ENCODE results near the gene IGF1. TPM values are rescaled to one million over a fixed set of nuclear protein-coding genes. Genes with fewer than 3 reads are reported as not detected.
"Not testable (repeated sequence)": the region's sequence is repeated elsewhere in the genome, so short reads cannot be mapped to it uniquely, and the experiment has no call there.

Gene IGF1
- total RNA-seq, 1 experiment from 2014 or later: not detected

GRCh38 chr12:102462795-102463465, 17.4 kb downstream of the IGF1 start:
- Histone ChIP-seq H3K27me3 (ENCODE audit: low read length) (no peaks in the 10 kb centered on the region), H3K27ac (ENCODE audit: low read length) (no peak overlapping the region), H3K4me2 (ENCODE audit: low read depth, low read length, poor library complexity, severe bottlenecking) (no peak overlapping the region), H3K9me3 (ENCODE audit: low read length) (no peaks in the 10 kb centered on the region), H3K9ac (ENCODE audit: low read length) (no peak overlapping the region), H3K79me2 (ENCODE audit: low read length) (no peaks in the 10 kb centered on the region), H3K4me3 (ENCODE audit: low read length) (no peak overlapping the region), H3K4me1 (ENCODE audit: low read length) (peaks cover 6% of the 10 kb centered on the region), H3K36me3 (ENCODE audit: insufficient read depth, low read length) (no peaks in the 10 kb centered on the region), H3K9me2 (replicated peaks; ENCODE audit: insufficient read depth, low read length) (no peaks in the 10 kb centered on the region), H2AFZ (ENCODE audit: low read length) (no peak overlapping the region), H4K20me1 (ENCODE audit: insufficient read depth, low read depth, low read length) (no peaks in the 10 kb centered on the region)
- DNase-seq: no peak

GRCh38 chr12:102462386-102462785, 18.0 kb downstream of the IGF1 start:
- Histone ChIP-seq H3K79me2 (ENCODE audit: low read length) (no peaks in the 10 kb centered on the region), H3K4me3 (ENCODE audit: low read length) (no peak overlapping the region), H3K4me1 (ENCODE audit: low read length) (peaks cover 6% of the 10 kb centered on the region), H4K20me1 (ENCODE audit: insufficient read depth, low read depth, low read length) (no peaks in the 10 kb centered on the region), H2AFZ (ENCODE audit: low read length) (no peak overlapping the region), H3K9ac (ENCODE audit: low read length) (no peak overlapping the region), H3K27ac (ENCODE audit: low read length) (no peak overlapping the region), H3K27me3 (ENCODE audit: low read length) (no peaks in the 10 kb centered on the region), H3K9me2 (replicated peaks; ENCODE audit: insufficient read depth, low read length) (no peaks in the 10 kb centered on the region), H3K36me3 (ENCODE audit: insufficient read depth, low read length) (no peaks in the 10 kb centered on the region), H3K9me3 (ENCODE audit: low read length) (no peaks in the 10 kb centered on the region), H3K4me2 (ENCODE audit: low read depth, low read length, poor library complexity, severe bottlenecking) (no peak overlapping the region)
- DNase-seq: no peak

- H3K4me3 ChIP-seq (ENCODE audit: low read length): no peak overlapping the region
- no peak overlapping the region for H3K4me2 ChIP-seq (ENCODE audit: low read depth, low read length, poor library complexity, severe bottlenecking)
- H3K27me3 ChIP-seq (ENCODE audit: low read length): no peaks in the 10 kb centered on the region
- no peak for DNase-seq
- H3K9me3 ChIP-seq (ENCODE audit: low read length): no peaks in the 10 kb centered on the region
- H3K27ac ChIP-seq (ENCODE audit: low read length): no peak overlapping the region
- no peaks in the 10 kb centered on the region for H3K36me3 ChIP-seq (ENCODE audit: insufficient read depth, low read length)
- H3K4me1 ChIP-seq (ENCODE audit: low read length): peaks cover 6% of the 10 kb centered on the region
- no peaks in the 10 kb centered on the region for H4K20me1 ChIP-seq (ENCODE audit: insufficient read depth, low read depth, low read length)
- H3K9me2 ChIP-seq (replicated peaks; ENCODE audit: insufficient read depth, low read length): no peaks in the 10 kb centered on the region
- H3K9ac ChIP-seq (ENCODE audit: low read length): no peak overlapping the region
- no peak overlapping the region for H2AFZ ChIP-seq (ENCODE audit: low read length)
- H3K79me2 ChIP-seq (ENCODE audit: low read length): no peaks in the 10 kb centered on the region
Observed at GRCh38 chr12:102461501-102461900, 18.9 kb downstream of the IGF1 start.

GRCh38 chr12:102459314-102459713, 21.0 kb downstream of the IGF1 start:
- Histone ChIP-seq H3K4me2 (ENCODE audit: low read depth, low read length, poor library complexity, severe bottlenecking) (no peak overlapping the region), H3K4me3 (ENCODE audit: low read length) (no peak overlapping the region), H3K9ac (ENCODE audit: low read length) (no peak overlapping the region), H3K4me1 (ENCODE audit: low read length) (peaks cover 6% of the 10 kb centered on the region), H4K20me1 (ENCODE audit: insufficient read depth, low read depth, low read length) (no peaks in the 10 kb centered on the region), H2AFZ (ENCODE audit: low read length) (no peak overlapping the region), H3K27ac (ENCODE audit: low read length) (no peak overlapping the region), H3K9me3 (ENCODE audit: low read length) (no peaks in the 10 kb centered on the region), H3K27me3 (ENCODE audit: low read length) (no peaks in the 10 kb centered on the region), H3K9me2 (replicated peaks; ENCODE audit: insufficient read depth, low read length) (no peaks in the 10 kb centered on the region), H3K36me3 (ENCODE audit: insufficient read depth, low read length) (no peaks in the 10 kb centered on the region), H3K79me2 (ENCODE audit: low read length) (no peaks in the 10 kb centered on the region)
- no peak for DNase-seq

- Histone ChIP-seq H3K9ac (ENCODE audit: low read length) (no peak overlapping the region), H4K20me1 (ENCODE audit: insufficient read depth, low read depth, low read length) (no peaks in the 10 kb centered on the region), H3K27ac (ENCODE audit: low read length) (no peak overlapping the region), H2AFZ (ENCODE audit: low read length) (no peak overlapping the region), H3K79me2 (ENCODE audit: low read length) (no peaks in the 10 kb centered on the region), H3K4me2 (ENCODE audit: low read depth, low read length, poor library complexity, severe bottlenecking) (no peak overlapping the region), H3K4me3 (ENCODE audit: low read length) (no peak overlapping the region), H3K9me3 (ENCODE audit: low read length) (no peaks in the 10 kb centered on the region), H3K9me2 (replicated peaks; ENCODE audit: insufficient read depth, low read length) (no peaks in the 10 kb centered on the region), H3K36me3 (ENCODE audit: insufficient read depth, low read length) (no peaks in the 10 kb centered on the region), H3K4me1 (ENCODE audit: low read length) (no peaks in the 10 kb centered on the region), H3K27me3 (ENCODE audit: low read length) (no peaks in the 10 kb centered on the region)
- no peak for DNase-seq
Observed at GRCh38 chr12:102454808-102455760, 25.3 kb downstream of the IGF1 start.

- Histone ChIP-seq H3K36me3 (ENCODE audit: insufficient read depth, low read length) (no peaks in the 10 kb centered on the region), H3K4me2 (ENCODE audit: low read depth, low read length, poor library complexity, severe bottlenecking) (no peak overlapping the region)
Observed at GRCh38 chr12:102454330-102454729, 26.0 kb downstream of the IGF1 start.

GRCh38 chr12:102452605-102453004, 27.8 kb downstream of the IGF1 start:
- Histone ChIP-seq H3K9me3 (ENCODE audit: low read length) (no peaks in the 10 kb centered on the region), H3K9ac (ENCODE audit: low read length) (no peak overlapping the region)

More at GRCh38 chr12:102454330-102454729, 26.0 kb downstream of the IGF1 start:
- Histone ChIP-seq H3K9me2 (replicated peaks; ENCODE audit: insufficient read depth, low read length) (no peaks in the 10 kb centered on the region), H3K27ac (ENCODE audit: low read length) (no peak overlapping the region), H3K79me2 (ENCODE audit: low read length) (no peaks in the 10 kb centered on the region), H3K4me3 (ENCODE audit: low read length) (no peak overlapping the region), H2AFZ (ENCODE audit: low read length) (no peak overlapping the region), H3K9me3 (ENCODE audit: low read length) (no peaks in the 10 kb centered on the region), H4K20me1 (ENCODE audit: insufficient read depth, low read depth, low read length) (no peaks in the 10 kb centered on the region), H3K9ac (ENCODE audit: low read length) (no peak overlapping the region), H3K27me3 (ENCODE audit: low read length) (no peaks in the 10 kb centered on the region), H3K4me1 (ENCODE audit: low read length) (no peaks in the 10 kb centered on the region)
- DNase-seq: no peak

GRCh38 chr12:102449018-102449417, 31.3 kb downstream of the IGF1 start:
- H3K79me2 ChIP-seq (ENCODE audit: low read length); H3K4me3 ChIP-seq (ENCODE audit: low read length); DNase-seq; H3K4me1 ChIP-seq (ENCODE audit: low read length); H3K27me3 ChIP-seq (ENCODE audit: low read length); H2AFZ ChIP-seq (ENCODE audit: low read length); H3K36me3 ChIP-seq (ENCODE audit: insufficient read depth, low read length); H3K9me2 ChIP-seq (replicated peaks; ENCODE audit: insufficient read depth, low read length); H4K20me1 ChIP-seq (ENCODE audit: insufficient read depth, low read depth, low read length); H3K9ac ChIP-seq (ENCODE audit: low read length); H3K4me2 ChIP-seq (ENCODE audit: low read depth, low read length, poor library complexity, severe bottlenecking); H3K9me3 ChIP-seq (ENCODE audit: low read length); H3K27ac ChIP-seq (ENCODE audit: low read length): not testable (repeated sequence)

More at GRCh38 chr12:102452605-102453004, 27.8 kb downstream of the IGF1 start:
- no peaks in the 10 kb centered on the region for H3K36me3 ChIP-seq (ENCODE audit: insufficient read depth, low read length)
- H3K4me3 ChIP-seq (ENCODE audit: low read length): no peak overlapping the region
- H3K27ac ChIP-seq (ENCODE audit: low read length): no peak overlapping the region
- H3K4me1 ChIP-seq (ENCODE audit: low read length): no peaks in the 10 kb centered on the region
- H3K9me2 ChIP-seq (replicated peaks; ENCODE audit: insufficient read depth, low read length): no peaks in the 10 kb centered on the region
- DNase-seq: no peak
- H3K79me2 ChIP-seq (ENCODE audit: low read length): no peaks in the 10 kb centered on the region
- no peak overlapping the region for H3K4me2 ChIP-seq (ENCODE audit: low read depth, low read length, poor library complexity, severe bottlenecking)
- H3K27me3 ChIP-seq (ENCODE audit: low read length): no peaks in the 10 kb centered on the region
- no peaks in the 10 kb centered on the region for H4K20me1 ChIP-seq (ENCODE audit: insufficient read depth, low read depth, low read length)
- no peak overlapping the region for H2AFZ ChIP-seq (ENCODE audit: low read length)
